Lung (tissue), 12 donors: ENCODE data around the gene KCND1. TPM values are rescaled to one million over a fixed set of nuclear protein-coding genes. Genes with fewer than 3 reads are reported as not detected.
"Not testable (repeated sequence)": the region's sequence is repeated elsewhere in the genome, so short reads cannot be mapped to it uniquely, and the experiment has no call there.

Experiments used
- ATAC-seq: fragments of 200-7000 bp; cut with Tn5 transposase; one replicate; pipeline ENCODE4 v1.9.1; 2020; ENCODE audit warnings: moderate number of reproducible peaks; ENCODE audit not compliant: insufficient read depth, low FRiP score
- DNase-seq, 3 donors: peaks; one replicate each; pipeline ENCODE4 v3.0.0-alpha.2; 2013 to 2017
- H3K27ac ChIP-seq, 2 donors: one replicate each; pipeline ENCODE4 v1.5.1; 2013; ENCODE audit warnings: mild to moderate bottlenecking in 2 of 2, moderate library complexity in 2 of 2, control low read depth in 1 of 2, inconsistent platforms in 1 of 2, low read depth in 1 of 2, low read length in 1 of 2
- H3K27me3 ChIP-seq, 3 donors: one replicate each; pipeline ENCODE4 v1.5.1; 2013; ENCODE audit warnings: low read length in 2 of 3; ENCODE audit not compliant: control insufficient read depth in 3 of 3, insufficient read depth in 3 of 3
- H3K36me3 ChIP-seq, 4 donors: one replicate each; pipeline ENCODE4 v1.5.1; 2013; ENCODE audit warnings: low read length in 4 of 4, mild to moderate bottlenecking in 1 of 4, moderate library complexity in 1 of 4; ENCODE audit not compliant: control insufficient read depth in 4 of 4, insufficient read depth in 4 of 4
- H3K4me1 ChIP-seq, 5 donors: one replicate each; pipeline ENCODE4 v1.5.1; 2013; ENCODE audit warnings: low read length in 5 of 5, mild to moderate bottlenecking in 2 of 5, moderate library complexity in 1 of 5; ENCODE audit not compliant: control insufficient read depth in 5 of 5, insufficient read depth in 5 of 5
- H3K4me3 ChIP-seq: one replicate; pipeline ENCODE4 v1.5.1; 2013; ENCODE audit warnings: mild to moderate bottlenecking, control low read depth, moderate library complexity
- H3K9ac ChIP-seq, 2 donors: one replicate each; pipeline ENCODE4 v1.5.1; 2013; ENCODE audit warnings: low read length in 2 of 2, control low read depth in 1 of 2; ENCODE audit not compliant: insufficient read depth in 1 of 2
- H3K9me3 ChIP-seq, 4 donors: one replicate each; pipeline ENCODE4 v1.5.1; 2013; ENCODE audit warnings: low read length in 3 of 4, mild to moderate bottlenecking in 1 of 4, moderate library complexity in 1 of 4; ENCODE audit not compliant: control insufficient read depth in 4 of 4, insufficient read depth in 3 of 4
- WGBS, 2 donors: extraction: QIAGEN DNeasy Blood & Tissue Kit; methylation state at CpG; one replicate each; pipeline ENCODE4 v1.1.7; 2013; 5-methylcytosine and 5-hydroxymethylcytosine counted together
- polyA plus RNA-seq, 2 donors: library from polyadenylated mRNA; stranded (reverse); fragments of 200-250 nt; gene quantifications; one replicate each; pipeline ENCODE4 v1.2.1, GENCODE V29; 2013
- total RNA-seq, 2 donors: library from RNA; depleted of rRNA in 1 of 2; stranded (reverse); fragments of >200 nt in 1 of 2; gene quantifications; one replicate each; pipeline ENCODE4 v1.2.1, GENCODE V29; 2014 to 2021
- TF ChIP-seq, protein P1 (sequence below): IDR thresholded peaks from 2 replicates; pipeline ENCODE4 v1.5.1; 2012; ENCODE audit warnings: mild to moderate bottlenecking; ENCODE audit errors: control extremely low read depth, extremely low read depth
- donor health status: control.
- donor health status: control.
- donor health status: Bipolar disorder and iron deficiency.
- donor health status: healthy.
- donor health status: DM: yes; HTN: yes; CAD: no.

Gene KCND1
- total and polyA plus RNA-seq, 4 donors, result 0.65 to 1.7 (median 1.3) TPM

DNA sequence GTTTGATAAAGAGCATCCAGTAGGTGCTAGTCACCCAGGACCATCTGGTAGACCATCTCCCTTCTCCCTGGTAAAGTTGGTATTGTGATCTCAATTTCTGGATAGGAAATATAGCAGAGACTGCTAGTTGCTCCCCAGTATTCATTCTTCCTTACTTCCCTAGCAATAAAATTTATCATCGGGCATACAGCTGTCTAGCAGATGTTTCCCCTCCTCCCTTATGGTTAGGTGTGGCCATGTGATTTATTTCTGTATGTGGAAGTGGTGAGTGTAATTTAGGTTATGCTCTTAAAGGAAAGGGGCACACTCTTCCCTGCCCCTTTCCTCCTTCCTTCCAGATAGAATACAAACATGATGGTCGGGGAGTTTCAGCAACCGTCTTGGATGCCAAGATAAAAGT, 12.3 kb upstream of the KCND1 start:
- DNase-seq (no peak), ATAC-seq (no peak)
- peaks cover 0 to 3% (median 0%) of the 10 kb centered on the region in 4 donors for H3K9me3 ChIP-seq
- H3K27ac ChIP-seq, result no peak overlapping the region
- no peaks in the 10 kb centered on the region for H3K27me3 ChIP-seq
- TF ChIP-seq, protein P1, sequence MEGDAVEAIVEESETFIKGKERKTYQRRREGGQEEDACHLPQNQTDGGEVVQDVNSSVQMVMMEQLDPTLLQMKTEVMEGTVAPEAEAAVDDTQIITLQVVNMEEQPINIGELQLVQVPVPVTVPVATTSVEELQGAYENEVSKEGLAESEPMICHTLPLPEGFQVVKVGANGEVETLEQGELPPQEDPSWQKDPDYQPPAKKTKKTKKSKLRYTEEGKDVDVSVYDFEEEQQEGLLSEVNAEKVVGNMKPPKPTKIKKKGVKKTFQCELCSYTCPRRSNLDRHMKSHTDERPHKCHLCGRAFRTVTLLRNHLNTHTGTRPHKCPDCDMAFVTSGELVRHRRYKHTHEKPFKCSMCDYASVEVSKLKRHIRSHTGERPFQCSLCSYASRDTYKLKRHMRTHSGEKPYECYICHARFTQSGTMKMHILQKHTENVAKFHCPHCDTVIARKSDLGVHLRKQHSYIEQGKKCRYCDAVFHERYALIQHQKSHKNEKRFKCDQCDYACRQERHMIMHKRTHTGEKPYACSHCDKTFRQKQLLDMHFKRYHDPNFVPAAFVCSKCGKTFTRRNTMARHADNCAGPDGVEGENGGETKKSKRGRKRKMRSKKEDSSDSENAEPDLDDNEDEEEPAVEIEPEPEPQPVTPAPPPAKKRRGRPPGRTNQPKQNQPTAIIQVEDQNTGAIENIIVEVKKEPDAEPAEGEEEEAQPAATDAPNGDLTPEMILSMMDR, result no peak
- no peaks in the 10 kb centered on the region for H3K4me1 ChIP-seq
- 66 to 77% methylated on average over 3 of the region's 3 CpGs for WGBS, 2 donors
- H3K4me3 ChIP-seq, result no peak overlapping the region
- H3K36me3 ChIP-seq, result peaks cover 3 to 25% (median 10%) of the 10 kb centered on the region in 4 donors
- H3K9ac ChIP-seq, result no peak overlapping the region

DNA sequence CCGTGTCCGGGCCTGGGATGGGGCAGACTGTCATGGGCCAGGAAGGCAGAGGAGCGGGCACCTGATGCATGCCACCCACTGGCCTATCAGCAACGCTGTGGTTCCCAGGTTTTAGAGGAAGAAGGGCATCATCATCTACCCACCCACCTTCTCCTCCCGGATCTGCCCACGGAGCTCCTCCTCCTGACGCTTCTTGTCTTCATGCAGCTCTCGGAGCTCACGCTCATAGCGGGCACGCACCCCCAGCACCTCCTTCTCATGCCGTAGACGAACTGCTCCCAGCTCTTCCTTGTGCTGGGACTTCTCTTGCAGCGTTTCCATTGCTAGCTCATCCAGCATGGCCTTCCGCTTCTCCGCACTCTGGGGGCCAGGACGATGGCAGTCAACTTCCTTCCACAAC, 11.4 kb upstream of the KCND1 start:
- Histone ChIP-seq H3K9me3 (peaks cover 0 to 3% (median 0%) of the 10 kb centered on the region in 4 donors), H3K9ac (no peak overlapping the region), H3K27me3 (no peaks in the 10 kb centered on the region), H3K36me3 (peaks cover 3 to 24% (median 10%) of the 10 kb centered on the region in 4 donors), H3K4me1 (no peaks in the 10 kb centered on the region), H3K27ac (no peak overlapping the region), H3K4me3 (no peak overlapping the region)
- no peak for DNase-seq
- WGBS, 2 donors, result 91 to 93% methylated on average over 14 to 17 of the region's 17 CpGs
- TF ChIP-seq, protein P1, result no peak
- no peak for ATAC-seq

DNA sequence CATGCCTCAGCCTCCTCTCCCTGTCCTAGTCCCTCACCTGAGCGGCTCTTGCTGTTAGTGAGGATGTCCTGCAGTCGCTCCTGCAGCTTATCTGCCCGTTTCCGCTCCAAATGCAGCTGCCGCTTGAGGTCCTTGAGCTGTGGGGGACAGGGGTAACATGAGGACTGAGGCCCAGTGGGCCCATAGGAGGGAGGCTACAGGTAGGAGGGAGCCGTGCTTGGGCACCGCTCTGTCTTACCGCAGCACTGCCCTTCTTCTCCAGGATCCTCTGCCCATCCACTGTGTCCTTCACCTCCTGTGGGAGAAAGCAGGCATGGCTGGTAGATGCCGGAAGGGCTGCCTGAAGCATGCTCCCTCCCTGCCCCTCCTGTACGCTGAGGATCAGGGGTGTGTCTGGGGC, 9.5 kb upstream of the KCND1 start:
- Histone ChIP-seq H3K9ac (no peak overlapping the region), H3K9me3 (peaks cover 0 to 3% (median under 1%) of the 10 kb centered on the region in 4 donors), H3K27me3 (no peaks in the 10 kb centered on the region), H3K4me1 (no peaks in the 10 kb centered on the region), H3K27ac (no peak overlapping the region), H3K4me3 (no peak overlapping the region), H3K36me3 (peaks cover 3 to 22% (median 11%) of the 10 kb centered on the region in 4 donors)
- TF ChIP-seq, protein P1, result no peak
- ATAC-seq (no peak), DNase-seq (no peak)
- WGBS, 2 donors, result 86 to 93% methylated on average over 5 to 10 of the region's 10 CpGs

DNA sequence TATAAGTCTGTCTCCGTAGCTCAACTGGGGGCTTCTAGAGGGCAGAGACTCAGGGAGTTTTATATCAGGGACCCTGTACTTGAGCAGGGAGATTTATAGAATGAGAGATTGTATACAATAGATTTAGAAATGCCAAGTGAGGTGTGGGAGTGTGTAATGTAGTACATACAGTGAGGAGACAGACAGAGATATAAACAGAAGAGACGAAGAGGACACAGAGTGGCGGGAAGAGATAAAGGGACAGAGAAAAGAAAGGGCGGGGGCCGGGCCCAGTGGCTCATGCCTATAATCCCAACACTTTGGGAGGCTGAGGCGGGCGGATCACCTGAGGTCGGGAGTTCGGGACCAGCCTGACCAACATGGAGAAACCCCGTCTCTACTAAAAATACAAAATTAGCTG, 8.7 kb upstream of the KCND1 start:
- H3K4me3 ChIP-seq, DNase-seq, H3K4me1 ChIP-seq, H3K9ac ChIP-seq, H3K27me3 ChIP-seq, ATAC-seq, H3K9me3 ChIP-seq, H3K27ac ChIP-seq: not testable (repeated sequence)
- peaks cover 6 to 24% (median 15%) of the 10 kb centered on the region in 4 donors for H3K36me3 ChIP-seq
- WGBS, 2 donors, result 80 to 100% methylated on average over 3 to 6 of the region's 10 CpGs
